ENCODE data around the gene GABARAPL1.

Gene GABARAPL1

DNA sequence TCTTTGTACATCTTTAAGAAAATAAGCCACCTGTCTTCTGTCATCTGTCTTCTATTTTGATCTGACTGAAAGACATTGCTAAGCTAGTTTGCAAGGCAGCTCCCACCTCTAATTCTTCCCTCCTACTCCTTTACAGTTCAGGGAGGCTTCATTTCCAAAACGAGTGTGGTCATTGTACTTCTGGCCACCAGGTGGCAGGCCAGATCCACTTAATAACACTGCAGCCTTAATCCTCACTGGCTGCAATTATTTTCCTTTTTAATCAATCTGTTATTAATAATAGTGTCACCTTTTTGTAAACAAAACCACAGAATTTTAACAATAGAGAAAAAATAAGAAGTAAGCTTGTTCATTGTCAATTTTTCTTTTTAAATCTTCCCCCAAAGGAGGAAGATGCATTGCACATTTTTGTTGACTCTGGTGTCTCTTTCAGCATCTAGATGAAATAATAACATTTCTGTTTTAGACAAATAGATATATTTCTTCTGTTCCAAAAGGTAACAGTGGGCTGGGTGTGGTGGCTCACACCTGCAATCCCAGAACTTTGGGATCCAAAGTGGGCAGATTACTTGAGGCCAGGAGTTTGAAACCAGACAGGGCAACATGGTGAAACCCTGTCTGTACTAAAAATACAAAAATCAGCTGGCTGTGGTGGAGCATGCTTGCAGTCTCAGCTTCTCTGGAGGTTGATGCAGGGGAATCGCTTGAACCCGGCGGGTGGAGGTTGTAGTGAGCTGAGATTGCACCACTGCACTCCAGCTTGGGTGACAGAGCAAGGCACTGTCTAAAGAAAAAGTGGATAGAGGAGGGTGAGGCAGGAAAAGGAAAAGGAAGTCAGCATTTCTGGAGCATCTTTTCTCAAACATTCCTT is 23.3 kb downstream of the GABARAPL1 start:
- peak; percentile 21 to 33 for DNase-seq

DNA sequence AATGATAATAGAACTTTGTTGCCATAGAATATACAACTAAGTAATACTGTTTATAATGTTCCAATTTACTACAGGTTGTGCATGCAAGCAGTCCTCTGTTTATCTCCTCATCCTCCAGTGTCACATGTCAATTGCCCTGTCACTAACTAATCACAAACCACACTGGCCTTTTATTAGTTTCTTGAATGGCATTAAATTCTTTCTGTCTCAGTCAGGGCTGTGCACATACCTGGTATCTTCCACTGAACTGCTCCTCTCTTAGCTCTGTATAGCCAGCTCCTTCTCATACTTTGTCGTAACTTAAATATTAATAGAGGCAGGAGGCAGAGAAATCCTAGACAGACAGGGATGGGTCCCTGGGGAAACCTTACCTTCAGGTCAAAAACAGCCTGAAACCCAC is 24.0 kb downstream of the GABARAPL1 start:
- no peak for DNase-seq

DNA sequence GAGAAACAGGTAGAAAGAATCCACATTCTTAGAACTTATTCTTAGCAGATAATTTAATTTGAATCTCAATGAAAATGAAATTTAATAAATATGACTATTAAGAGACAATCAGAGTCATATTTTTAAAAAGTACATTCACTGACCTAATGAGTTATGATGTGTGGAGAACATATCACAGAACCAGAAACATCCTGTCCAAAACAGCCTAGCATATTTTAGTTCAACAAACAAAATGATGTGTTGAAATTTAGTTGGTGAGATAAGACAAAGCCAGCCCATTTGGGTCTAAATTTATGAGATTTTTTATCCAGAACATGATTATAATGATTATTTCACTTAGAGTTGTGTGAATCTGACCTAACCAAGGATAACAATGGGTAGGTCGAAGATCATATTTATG is 25.8 kb downstream of the GABARAPL1 start:
- DNase-seq, result no peak

DNA sequence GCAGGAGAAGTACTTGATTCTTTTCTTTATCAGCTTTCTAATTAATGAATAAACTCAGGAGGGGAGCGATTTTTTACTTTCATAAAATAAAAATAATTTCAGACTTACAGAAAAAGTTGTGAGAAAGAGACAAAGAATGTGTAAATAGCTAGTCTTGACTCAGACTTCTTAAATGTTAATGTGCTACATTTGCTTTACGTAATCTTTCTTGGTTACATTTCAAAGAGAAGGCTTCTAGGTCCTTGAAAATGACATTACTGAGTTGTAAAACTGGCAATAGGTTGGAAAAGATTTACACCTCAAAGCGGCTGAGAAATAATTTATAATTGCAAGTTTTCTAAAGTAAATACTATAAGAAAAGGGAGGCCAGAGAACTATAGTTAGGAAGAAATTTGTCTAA is 28.6 kb downstream of the GABARAPL1 start:
- no peak for DNase-seq

DNA sequence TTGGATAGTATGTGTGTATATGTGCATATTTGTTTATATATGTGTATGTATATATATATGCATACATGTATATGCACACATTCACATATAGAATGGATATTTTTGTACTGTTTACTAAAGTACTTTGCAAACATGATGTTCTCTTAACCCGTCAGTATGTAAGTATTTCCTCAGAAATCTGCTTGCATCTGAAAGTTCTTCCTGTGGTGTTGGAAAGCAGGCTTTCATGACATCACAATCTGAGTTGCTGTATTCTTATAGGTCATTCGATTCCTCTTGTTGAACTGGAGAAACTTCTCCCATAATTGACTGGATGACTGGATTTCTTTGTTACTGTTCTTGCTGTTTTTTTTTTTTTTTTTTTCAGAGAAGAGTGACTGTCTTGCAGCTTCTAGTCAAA is 29.1 kb downstream of the GABARAPL1 start:
- DNase-seq, result no peak

DNA sequence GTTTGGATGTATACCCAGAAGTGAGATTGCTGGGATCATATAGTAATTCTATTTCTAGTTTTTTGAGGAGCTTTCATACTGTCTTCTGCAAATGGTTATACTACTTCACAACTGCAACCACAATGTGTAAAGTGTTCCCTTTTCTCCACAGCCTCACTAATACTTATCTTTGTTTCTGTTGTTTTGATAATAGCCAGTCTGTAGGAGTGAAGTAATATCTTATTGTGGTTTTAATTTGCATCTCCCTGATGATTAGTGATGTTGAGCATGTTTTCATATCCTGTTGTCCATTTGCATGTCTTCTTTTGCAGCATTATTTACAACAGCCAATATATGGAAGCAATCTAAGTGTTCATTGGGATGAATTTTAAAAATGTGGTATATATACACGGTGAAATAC is 29.9 kb downstream of the GABARAPL1 start:
- DNase-seq, result no peak

DNA sequence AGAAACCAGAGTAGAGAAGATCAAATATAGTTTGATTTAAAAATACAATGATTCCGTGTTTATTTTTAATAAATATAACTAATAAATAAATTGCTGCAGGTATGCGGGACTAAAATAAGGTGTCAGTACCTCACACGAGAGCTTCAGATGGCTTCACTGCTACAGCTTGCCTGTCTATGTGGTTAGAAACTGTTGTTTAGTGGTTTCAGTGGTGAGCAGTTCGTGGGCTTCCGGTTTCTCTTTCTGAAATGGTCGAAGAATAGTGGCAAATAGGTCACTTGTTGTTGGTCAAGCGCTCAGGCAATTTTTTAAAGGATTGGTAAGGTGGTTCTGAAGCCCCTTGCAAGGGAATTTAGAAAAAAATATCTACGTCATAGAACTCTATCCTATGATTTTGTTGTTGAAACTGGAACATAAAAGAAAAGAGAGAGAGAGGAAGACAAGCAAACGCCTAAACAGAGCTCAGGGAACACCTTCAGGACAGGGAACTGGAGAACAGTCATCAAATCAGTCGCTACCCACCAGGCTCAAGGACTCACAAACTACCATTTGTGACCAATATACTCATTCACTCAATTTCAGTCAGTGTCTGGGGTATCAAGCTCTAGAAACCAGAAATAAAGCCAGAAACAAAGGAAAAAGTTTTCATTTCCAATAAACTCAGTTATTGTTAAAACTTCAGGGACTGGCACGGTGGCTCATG is 31.3 kb downstream of the GABARAPL1 start:
- DNase-seq, result no peak

DNA sequence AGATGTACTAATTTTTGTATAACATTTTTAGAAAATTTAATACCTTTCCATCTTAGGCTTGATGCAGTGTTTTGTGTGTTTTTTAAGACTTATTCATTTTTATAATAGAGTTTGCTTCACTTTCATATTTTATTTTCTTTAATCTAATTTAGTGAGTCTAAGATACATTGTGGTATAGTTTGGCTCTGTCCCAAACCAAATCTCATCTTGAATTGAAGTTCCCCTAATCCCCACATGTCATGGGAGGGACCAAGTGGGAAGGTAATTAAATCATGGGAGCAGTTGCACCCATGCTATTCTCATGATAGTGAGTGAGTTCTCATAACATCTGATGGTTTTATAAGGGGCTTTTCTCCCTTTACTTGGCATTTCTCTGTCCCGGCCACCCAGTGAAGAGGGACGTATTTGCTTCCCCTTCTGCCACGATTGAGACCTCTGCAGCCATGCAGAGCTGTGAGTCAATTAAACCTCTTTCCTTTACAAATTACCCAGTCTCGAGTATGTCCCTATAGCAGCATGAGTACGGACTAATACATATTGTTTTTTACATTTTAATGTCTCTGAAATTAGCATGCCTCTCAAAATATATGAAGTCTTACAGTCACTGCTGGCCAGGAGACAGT is 34.9 kb downstream of the GABARAPL1 start:
- no peak for DNase-seq

DNA sequence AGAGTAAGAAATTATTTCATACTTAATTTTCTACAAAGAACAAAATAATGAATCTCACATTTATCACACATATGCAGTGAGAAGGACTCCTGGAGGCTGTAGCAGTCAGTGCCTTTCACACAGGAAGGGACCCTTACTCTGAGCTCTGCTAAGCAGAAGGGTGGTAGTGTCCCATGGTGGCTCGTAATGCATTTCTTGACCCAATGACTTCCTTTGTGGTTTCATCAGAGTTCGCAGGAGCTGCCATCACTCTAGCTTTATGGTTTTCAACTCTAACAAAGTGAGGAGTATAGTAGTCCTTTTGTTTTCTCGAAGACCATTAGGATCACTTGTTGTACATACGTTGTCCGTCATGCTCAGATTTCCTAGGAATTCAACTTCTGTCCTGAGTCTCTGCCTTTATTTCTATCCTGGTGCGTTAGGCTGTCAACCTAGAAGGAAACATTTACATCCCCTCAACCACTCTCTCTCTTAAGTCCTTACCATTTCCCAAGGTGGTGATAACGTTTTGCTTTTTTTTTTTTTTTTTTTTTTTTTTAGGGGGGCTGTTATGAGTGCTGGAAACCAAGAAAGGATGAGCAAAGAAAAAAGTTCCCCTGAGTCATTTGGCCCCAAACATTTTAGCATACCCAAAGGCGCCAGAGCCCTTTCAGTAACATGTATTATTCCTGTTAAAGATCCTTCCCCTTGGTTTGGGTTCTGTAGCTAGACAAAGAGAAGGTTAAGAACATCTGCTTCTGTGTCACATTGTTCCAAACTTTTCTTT is 37.2 kb downstream of the GABARAPL1 start:
- no peak for DNase-seq

DNA sequence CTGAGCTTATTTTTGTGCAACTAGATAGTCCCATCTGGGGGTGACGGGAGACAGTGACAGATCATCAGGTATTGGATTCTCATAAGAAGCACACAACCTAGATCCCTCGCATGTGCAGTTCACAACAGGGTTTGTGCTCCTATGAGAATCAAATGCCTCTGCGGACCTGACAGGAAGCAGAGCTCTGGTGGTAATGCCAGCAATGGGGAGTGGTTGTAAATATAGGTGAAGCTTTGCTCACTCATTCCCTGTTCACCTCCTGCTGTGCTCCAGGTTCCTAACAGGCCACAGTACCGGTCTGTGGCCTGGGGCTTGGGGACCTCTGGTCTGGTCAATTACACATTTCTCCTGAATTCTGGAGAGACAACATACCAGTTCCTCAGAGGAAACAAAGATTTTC is 39.0 kb downstream of the GABARAPL1 start:
- DNase-seq, result no peak

DNA sequence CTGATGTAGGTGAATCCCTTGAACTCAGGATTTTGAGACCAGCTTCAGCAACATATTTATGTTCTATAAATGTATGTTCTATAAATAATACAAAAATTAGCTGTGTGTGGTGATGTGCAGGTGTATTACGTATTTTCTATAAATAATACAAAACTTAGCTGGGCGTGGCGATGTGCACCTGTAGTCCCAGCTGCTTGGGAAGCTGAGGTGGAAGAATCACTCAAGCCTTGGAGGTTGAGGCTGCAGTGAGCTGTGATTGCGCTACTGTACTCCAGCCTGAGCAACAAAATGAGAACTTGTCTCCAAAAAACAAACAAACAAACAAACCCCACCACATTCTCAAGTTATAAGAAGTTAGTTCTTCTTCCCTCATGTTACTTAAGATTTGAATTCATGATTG is 39.5 kb downstream of the GABARAPL1 start:
- no peak for DNase-seq

DNA sequence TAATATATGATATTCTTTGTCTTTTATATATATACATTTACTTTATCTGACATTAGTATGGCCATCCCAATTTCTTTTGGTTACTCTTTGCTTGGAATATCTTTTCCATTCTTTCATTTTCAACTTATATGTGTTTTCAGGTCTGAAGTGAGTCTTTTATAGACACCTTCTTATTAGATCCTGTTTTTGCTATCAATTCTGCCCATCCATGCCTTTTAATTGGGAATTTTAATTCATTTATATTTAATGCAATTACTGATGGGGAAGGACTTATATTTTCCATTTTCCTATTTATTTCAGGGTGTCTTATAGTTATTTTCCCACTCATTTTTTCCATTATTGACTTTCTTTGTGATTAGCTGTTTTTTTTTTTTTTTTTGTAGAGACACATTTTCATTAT is 43.4 kb downstream of the GABARAPL1 start:
- no peak for DNase-seq

DNA sequence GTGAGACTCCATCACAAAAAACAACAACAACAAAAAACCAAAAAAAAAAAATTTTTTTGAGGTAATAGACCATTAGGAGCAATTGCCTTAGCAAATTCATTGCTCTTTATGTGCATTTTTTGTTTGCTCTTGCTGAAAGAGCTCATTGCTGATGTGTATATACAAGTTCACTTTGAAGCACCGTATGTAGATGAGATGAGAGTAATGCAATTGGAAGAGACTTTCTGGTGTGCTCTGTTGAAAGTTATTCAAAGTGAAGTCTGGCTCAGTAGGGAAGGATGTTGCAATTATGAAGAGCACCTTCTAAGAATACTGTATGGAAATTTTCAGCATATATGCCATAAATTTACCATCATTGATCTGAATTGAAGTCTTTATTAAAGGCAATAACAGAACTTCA is 48.2 kb downstream of the GABARAPL1 start:
- DNase-seq, result no peak

DNA sequence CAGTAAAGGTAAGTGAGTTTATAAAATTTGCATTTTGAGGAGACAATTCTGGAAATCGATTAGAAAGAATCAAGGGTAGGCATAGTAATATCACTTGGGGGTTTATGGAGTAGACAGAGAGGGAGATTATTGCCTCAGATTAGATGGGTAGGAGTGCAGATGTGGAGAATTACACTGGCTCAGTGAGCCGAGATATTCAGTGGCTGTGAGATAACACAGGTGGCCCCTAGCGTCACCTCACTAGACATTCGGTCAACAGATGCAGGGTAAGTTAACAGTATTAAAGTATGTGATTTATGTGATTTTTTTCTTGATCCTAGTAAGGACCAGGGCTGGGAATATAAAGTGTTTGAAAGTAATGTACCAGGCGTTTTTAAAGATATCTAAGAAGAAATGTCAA is 55.4 kb downstream of the GABARAPL1 start:
- no peak for DNase-seq

DNA sequence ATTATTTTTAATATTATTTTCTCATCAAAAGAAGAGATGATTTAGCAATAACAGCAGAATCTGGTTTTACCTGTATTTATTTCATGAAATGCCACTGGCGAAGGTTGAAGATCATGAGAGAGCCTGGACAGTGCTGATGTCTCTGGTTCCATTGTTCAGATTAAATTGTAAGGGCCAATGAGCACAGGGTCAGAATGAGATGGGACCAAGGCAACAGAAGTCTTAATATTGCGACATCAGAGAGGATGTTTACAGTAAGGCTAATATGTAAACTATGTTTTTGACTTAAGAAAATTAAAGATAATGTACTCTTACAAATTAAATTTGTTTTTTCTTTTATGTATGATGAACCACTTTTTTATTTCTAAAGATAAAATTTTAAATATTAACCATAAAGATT is 59.8 kb downstream of the GABARAPL1 start:
- DNase-seq, result no peak

Data from activated CD4-positive, alpha-beta T cell treated with anti-CD3 and anti-CD28 coated beads, Interleukin-2, amount 50 U/mL, for 4 hours (primary cell).